Measurements from ENCODE around the gene C11orf65.
A peak's percentile ranks its signal among the peaks of the same experiment; 100 is the strongest.
"Not testable (repeated sequence)": the region's sequence is repeated elsewhere in the genome, so short reads cannot be mapped to it uniquely, and the experiment has no call there.

Gene C11orf65

GRCh38 chr11:108431370-108431769 lies 36.0 kb downstream of the C11orf65 start:
- DNase-seq = no peak
- no peak overlapping the region for H3K27ac ChIP-seq (ENCODE audit: insufficient read depth, low read length, poor library complexity, severe bottlenecking)
- no peaks in the 10 kb centered on the region for H3K4me1 ChIP-seq (ENCODE audit: control insufficient read depth, insufficient read depth, low read length, poor library complexity, severe bottlenecking)

GRCh38 chr11:108417551-108417950 lies 49.8 kb downstream of the C11orf65 start:
- H3K27ac ChIP-seq (ENCODE audit: insufficient read depth, low read length, poor library complexity, severe bottlenecking); H3K9me3 ChIP-seq (ENCODE audit: control insufficient read depth, low read length); H3K36me3 ChIP-seq (ENCODE audit: control insufficient read depth, insufficient read depth, low read length); H3K4me3 ChIP-seq (ENCODE audit: insufficient read depth, low read depth, low read length, poor library complexity, severe bottlenecking); H3K4me1 ChIP-seq (ENCODE audit: control insufficient read depth, insufficient read depth, low read length, poor library complexity, severe bottlenecking); H3K27me3 ChIP-seq (replicated peaks; ENCODE audit: control insufficient read depth, insufficient read depth, low read length, poor library complexity, severe bottlenecking): not testable (repeated sequence)
- DNase-seq = peak; percentile 2 to 15 (median 5)

More at GRCh38 chr11:108431370-108431769, 36.0 kb downstream of the C11orf65 start:
- Histone ChIP-seq H3K27me3 (replicated peaks; ENCODE audit: control insufficient read depth, insufficient read depth, low read length, poor library complexity, severe bottlenecking) (no peaks in the 10 kb centered on the region), H3K36me3 (ENCODE audit: control insufficient read depth, insufficient read depth, low read length) (no peaks in the 10 kb centered on the region), H3K4me3 (ENCODE audit: insufficient read depth, low read depth, low read length, poor library complexity, severe bottlenecking) (no peak overlapping the region), H3K9me3 (ENCODE audit: control insufficient read depth, low read length) (no peaks in the 10 kb centered on the region)

GRCh38 chr11:108414958-108415357 lies 52.4 kb downstream of the C11orf65 start:
- Histone ChIP-seq H3K27ac (ENCODE audit: insufficient read depth, low read length, poor library complexity, severe bottlenecking) (no peak overlapping the region), H3K9me3 (ENCODE audit: control insufficient read depth, low read length) (no peaks in the 10 kb centered on the region), H3K4me1 (ENCODE audit: control insufficient read depth, insufficient read depth, low read length, poor library complexity, severe bottlenecking) (no peaks in the 10 kb centered on the region), H3K27me3 (replicated peaks; ENCODE audit: control insufficient read depth, insufficient read depth, low read length, poor library complexity, severe bottlenecking) (no peaks in the 10 kb centered on the region), H3K4me3 (ENCODE audit: insufficient read depth, low read depth, low read length, poor library complexity, severe bottlenecking) (no peak overlapping the region), H3K36me3 (ENCODE audit: control insufficient read depth, insufficient read depth, low read length) (no peaks in the 10 kb centered on the region)
- DNase-seq = no peak

- Histone ChIP-seq H3K27me3 (replicated peaks; ENCODE audit: control insufficient read depth, insufficient read depth, low read length, poor library complexity, severe bottlenecking) (no peaks in the 10 kb centered on the region), H3K36me3 (ENCODE audit: control insufficient read depth, insufficient read depth, low read length) (no peaks in the 10 kb centered on the region), H3K27ac (ENCODE audit: insufficient read depth, low read length, poor library complexity, severe bottlenecking) (no peak overlapping the region), H3K4me3 (ENCODE audit: insufficient read depth, low read depth, low read length, poor library complexity, severe bottlenecking) (no peak overlapping the region), H3K9me3 (ENCODE audit: control insufficient read depth, low read length) (no peaks in the 10 kb centered on the region), H3K4me1 (ENCODE audit: control insufficient read depth, insufficient read depth, low read length, poor library complexity, severe bottlenecking) (no peaks in the 10 kb centered on the region)
- no peak for DNase-seq
Observed at GRCh38 chr11:108405706-108406105, 61.6 kb downstream of the C11orf65 start.

- H3K4me3 ChIP-seq (ENCODE audit: insufficient read depth, low read depth, low read length, poor library complexity, severe bottlenecking) = no peak overlapping the region
- no peak for DNase-seq
- H3K9me3 ChIP-seq (ENCODE audit: control insufficient read depth, low read length) = no peaks in the 10 kb centered on the region
- no peaks in the 10 kb centered on the region for H3K27me3 ChIP-seq (replicated peaks; ENCODE audit: control insufficient read depth, insufficient read depth, low read length, poor library complexity, severe bottlenecking)
- no peaks in the 10 kb centered on the region for H3K36me3 ChIP-seq (ENCODE audit: control insufficient read depth, insufficient read depth, low read length)
- no peaks in the 10 kb centered on the region for H3K4me1 ChIP-seq (ENCODE audit: control insufficient read depth, insufficient read depth, low read length, poor library complexity, severe bottlenecking)
- no peak overlapping the region for H3K27ac ChIP-seq (ENCODE audit: insufficient read depth, low read length, poor library complexity, severe bottlenecking)
Observed at GRCh38 chr11:108403052-108403451, 64.3 kb downstream of the C11orf65 start.

GRCh38 chr11:108402241-108402640 lies 65.1 kb downstream of the C11orf65 start:
- no peak overlapping the region for H3K27ac ChIP-seq (ENCODE audit: insufficient read depth, low read length, poor library complexity, severe bottlenecking)
- H3K4me1 ChIP-seq (ENCODE audit: control insufficient read depth, insufficient read depth, low read length, poor library complexity, severe bottlenecking) = no peaks in the 10 kb centered on the region
- DNase-seq = no peak
- H3K36me3 ChIP-seq (ENCODE audit: control insufficient read depth, insufficient read depth, low read length) = no peaks in the 10 kb centered on the region
- H3K4me3 ChIP-seq (ENCODE audit: insufficient read depth, low read depth, low read length, poor library complexity, severe bottlenecking) = no peak overlapping the region
- no peaks in the 10 kb centered on the region for H3K27me3 ChIP-seq (replicated peaks; ENCODE audit: control insufficient read depth, insufficient read depth, low read length, poor library complexity, severe bottlenecking)
- no peaks in the 10 kb centered on the region for H3K9me3 ChIP-seq (ENCODE audit: control insufficient read depth, low read length)

GRCh38 chr11:108398439-108398838 lies 68.9 kb downstream of the C11orf65 start:
- Histone ChIP-seq H3K9me3 (ENCODE audit: control insufficient read depth, low read length) (no peaks in the 10 kb centered on the region), H3K27me3 (replicated peaks; ENCODE audit: control insufficient read depth, insufficient read depth, low read length, poor library complexity, severe bottlenecking) (no peaks in the 10 kb centered on the region), H3K36me3 (ENCODE audit: control insufficient read depth, insufficient read depth, low read length) (no peaks in the 10 kb centered on the region), H3K4me3 (ENCODE audit: insufficient read depth, low read depth, low read length, poor library complexity, severe bottlenecking) (no peak overlapping the region), H3K27ac (ENCODE audit: insufficient read depth, low read length, poor library complexity, severe bottlenecking) (no peak overlapping the region), H3K4me1 (ENCODE audit: control insufficient read depth, insufficient read depth, low read length, poor library complexity, severe bottlenecking) (no peaks in the 10 kb centered on the region)
- no peak for DNase-seq

GRCh38 chr11:108396672-108397071 lies 70.7 kb downstream of the C11orf65 start:
- not testable (repeated sequence) for H3K36me3 ChIP-seq (ENCODE audit: control insufficient read depth, insufficient read depth, low read length); DNase-seq; H3K27me3 ChIP-seq (replicated peaks; ENCODE audit: control insufficient read depth, insufficient read depth, low read length, poor library complexity, severe bottlenecking); H3K9me3 ChIP-seq (ENCODE audit: control insufficient read depth, low read length); H3K4me3 ChIP-seq (ENCODE audit: insufficient read depth, low read depth, low read length, poor library complexity, severe bottlenecking); H3K4me1 ChIP-seq (ENCODE audit: control insufficient read depth, insufficient read depth, low read length, poor library complexity, severe bottlenecking); H3K27ac ChIP-seq (ENCODE audit: insufficient read depth, low read length, poor library complexity, severe bottlenecking)

GRCh38 chr11:108394744-108395284 lies 72.5 kb downstream of the C11orf65 start:
- H3K4me3 ChIP-seq (ENCODE audit: insufficient read depth, low read depth, low read length, poor library complexity, severe bottlenecking) = no peak overlapping the region
- no peak overlapping the region for H3K27ac ChIP-seq (ENCODE audit: insufficient read depth, low read length, poor library complexity, severe bottlenecking)
- no peaks in the 10 kb centered on the region for H3K36me3 ChIP-seq (ENCODE audit: control insufficient read depth, insufficient read depth, low read length)
- H3K27me3 ChIP-seq (replicated peaks; ENCODE audit: control insufficient read depth, insufficient read depth, low read length, poor library complexity, severe bottlenecking) = no peaks in the 10 kb centered on the region
- no peaks in the 10 kb centered on the region for H3K4me1 ChIP-seq (ENCODE audit: control insufficient read depth, insufficient read depth, low read length, poor library complexity, severe bottlenecking)
- no peak for DNase-seq
- H3K9me3 ChIP-seq (ENCODE audit: control insufficient read depth, low read length) = no peaks in the 10 kb centered on the region

- Histone ChIP-seq H3K9me3 (ENCODE audit: control insufficient read depth, low read length) (no peaks in the 10 kb centered on the region), H3K27ac (ENCODE audit: insufficient read depth, low read length, poor library complexity, severe bottlenecking) (no peak overlapping the region)
Observed at GRCh38 chr11:108393046-108393445, 74.3 kb downstream of the C11orf65 start.

More at GRCh38 chr11:108393046-108393445, 74.3 kb downstream of the C11orf65 start:
- H3K4me1 ChIP-seq (ENCODE audit: control insufficient read depth, insufficient read depth, low read length, poor library complexity, severe bottlenecking) = no peaks in the 10 kb centered on the region
- no peaks in the 10 kb centered on the region for H3K36me3 ChIP-seq (ENCODE audit: control insufficient read depth, insufficient read depth, low read length)
- no peak for DNase-seq
- H3K27me3 ChIP-seq (replicated peaks; ENCODE audit: control insufficient read depth, insufficient read depth, low read length, poor library complexity, severe bottlenecking) = no peaks in the 10 kb centered on the region
- no peak overlapping the region for H3K4me3 ChIP-seq (ENCODE audit: insufficient read depth, low read depth, low read length, poor library complexity, severe bottlenecking)
